Osteocyte (in vitro differentiated cells): ENCODE results near the gene TSHZ3. TPM values are rescaled to one million over a fixed set of nuclear protein-coding genes. Genes with fewer than 3 reads are reported as not detected.

ENCODE experiments used
- DNase-seq: peaks from one replicate; pipeline ENCODE4 v3.0.0; 2021; ENCODE audit warnings: mixed read lengths; ENCODE audit not compliant: unreplicated experiment; ENCODE audit errors: extremely low spot score
- H3K27ac Mint-ChIP-seq: one replicate; pipeline ENCODE4 v1.8.0; 2021; ENCODE audit warnings: mild to moderate bottlenecking, mixed read lengths; ENCODE audit not compliant: unreplicated experiment
- H3K27me3 Mint-ChIP-seq: one replicate; pipeline ENCODE4 v1.8.0; 2021; ENCODE audit warnings: mixed read lengths; ENCODE audit not compliant: unreplicated experiment
- H3K36me3 Mint-ChIP-seq: one replicate; pipeline ENCODE4 v1.8.0; 2021; ENCODE audit warnings: mixed read lengths; ENCODE audit not compliant: unreplicated experiment
- H3K4me1 Mint-ChIP-seq: one replicate; pipeline ENCODE4 v1.8.0; 2021; ENCODE audit warnings: mixed read lengths; ENCODE audit not compliant: unreplicated experiment
- H3K4me3 Mint-ChIP-seq: one replicate; pipeline ENCODE4 v1.8.0; 2021; ENCODE audit warnings: mild to moderate bottlenecking, moderate library complexity, mixed read lengths; ENCODE audit not compliant: unreplicated experiment
- H3K9me3 Mint-ChIP-seq: one replicate; pipeline ENCODE4 v1.8.0; 2021; ENCODE audit warnings: mixed read lengths; ENCODE audit not compliant: unreplicated experiment
- total RNA-seq: library from RNA; stranded (reverse); gene quantifications from 2 replicates; pipeline ENCODE4 v1.2.1, GENCODE V29; 2021
- TF ChIP-seq, protein P1 (sequence below): fragments of 200-600 bp; sonication (generic); IDR thresholded peaks from 2 replicates; pipeline ENCODE4 v1.5.0; 2021; ENCODE audit warnings: antibody characterized with exemption, mild to moderate bottlenecking, moderate library complexity

Gene TSHZ3
- total RNA-seq, 1 donor from 2014 or later: 10.7 TPM

DNA sequence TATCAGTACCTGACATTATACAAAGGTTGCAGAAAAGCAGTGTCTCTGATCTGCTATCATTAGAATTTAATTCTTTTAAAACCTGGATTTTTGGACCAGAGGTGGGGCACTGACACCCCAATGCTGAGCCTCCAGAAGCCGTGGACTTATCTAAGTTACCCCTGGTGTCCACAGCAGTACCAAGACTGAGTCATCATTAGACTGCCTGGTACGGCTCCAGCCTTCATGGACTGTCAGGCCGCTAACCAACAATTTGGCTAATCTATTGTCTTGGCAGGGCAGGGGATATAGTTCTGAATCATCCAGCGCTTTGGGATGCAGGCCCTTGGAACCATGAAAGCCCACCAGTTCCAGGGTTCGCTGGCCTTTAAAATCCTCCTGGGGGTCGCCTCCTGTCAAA, 78.3 kb downstream of the TSHZ3 start:
- no peak for DNase-seq
- no peaks in the 10 kb centered on the region for H3K36me3 Mint-ChIP-seq
- TF ChIP-seq, protein P1, sequence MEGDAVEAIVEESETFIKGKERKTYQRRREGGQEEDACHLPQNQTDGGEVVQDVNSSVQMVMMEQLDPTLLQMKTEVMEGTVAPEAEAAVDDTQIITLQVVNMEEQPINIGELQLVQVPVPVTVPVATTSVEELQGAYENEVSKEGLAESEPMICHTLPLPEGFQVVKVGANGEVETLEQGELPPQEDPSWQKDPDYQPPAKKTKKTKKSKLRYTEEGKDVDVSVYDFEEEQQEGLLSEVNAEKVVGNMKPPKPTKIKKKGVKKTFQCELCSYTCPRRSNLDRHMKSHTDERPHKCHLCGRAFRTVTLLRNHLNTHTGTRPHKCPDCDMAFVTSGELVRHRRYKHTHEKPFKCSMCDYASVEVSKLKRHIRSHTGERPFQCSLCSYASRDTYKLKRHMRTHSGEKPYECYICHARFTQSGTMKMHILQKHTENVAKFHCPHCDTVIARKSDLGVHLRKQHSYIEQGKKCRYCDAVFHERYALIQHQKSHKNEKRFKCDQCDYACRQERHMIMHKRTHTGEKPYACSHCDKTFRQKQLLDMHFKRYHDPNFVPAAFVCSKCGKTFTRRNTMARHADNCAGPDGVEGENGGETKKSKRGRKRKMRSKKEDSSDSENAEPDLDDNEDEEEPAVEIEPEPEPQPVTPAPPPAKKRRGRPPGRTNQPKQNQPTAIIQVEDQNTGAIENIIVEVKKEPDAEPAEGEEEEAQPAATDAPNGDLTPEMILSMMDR: no peak

DNA sequence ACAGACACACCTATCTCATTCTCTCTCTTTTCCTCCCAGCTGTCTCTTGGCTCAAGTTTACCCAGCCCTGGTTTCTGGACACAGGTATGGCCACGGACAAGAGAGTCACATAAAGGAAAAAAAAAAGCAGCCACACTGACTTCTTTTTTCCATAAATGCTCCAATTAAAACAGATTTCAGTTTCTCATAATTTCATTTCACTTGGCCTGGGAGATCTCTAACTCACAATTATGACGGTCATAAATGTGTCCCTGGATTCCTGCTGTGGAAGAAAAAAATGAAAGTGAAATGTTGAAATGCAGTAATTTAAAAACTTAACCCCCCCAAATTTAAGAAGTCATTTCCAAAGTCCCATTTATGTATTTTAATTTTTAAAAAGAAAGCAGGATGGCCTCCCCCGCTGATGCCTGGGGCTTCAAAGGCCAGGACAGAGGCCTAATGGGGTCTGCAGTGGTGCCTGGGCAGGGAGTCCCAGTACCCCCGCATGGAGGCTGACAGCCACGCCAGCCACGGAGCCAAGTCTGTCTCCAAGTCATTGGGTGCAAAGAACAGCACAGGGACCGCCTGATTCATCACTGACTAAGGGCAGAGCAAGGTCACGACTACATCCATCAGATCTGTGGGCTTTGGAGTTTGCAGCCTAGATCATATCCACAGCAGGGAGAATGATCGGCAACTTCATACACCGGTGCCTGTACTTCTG, 79.7 kb downstream of the TSHZ3 start:
- no peaks in the 10 kb centered on the region for H3K9me3 Mint-ChIP-seq
- DNase-seq: no peak
- no peaks in the 10 kb centered on the region for H3K27me3 Mint-ChIP-seq
- peaks cover 5% of the 10 kb centered on the region for H3K4me1 Mint-ChIP-seq
- H3K27ac Mint-ChIP-seq: no peak overlapping the region
- H3K36me3 Mint-ChIP-seq: no peaks in the 10 kb centered on the region
- H3K4me3 Mint-ChIP-seq: no peak overlapping the region
- TF ChIP-seq, protein P1: no peak

More for the DNA sequence above, 78.3 kb downstream of the TSHZ3 start:
- H3K4me1 Mint-ChIP-seq: peaks cover 5% of the 10 kb centered on the region
- H3K9me3 Mint-ChIP-seq: no peaks in the 10 kb centered on the region
- H3K4me3 Mint-ChIP-seq: no peak overlapping the region
- no peak overlapping the region for H3K27ac Mint-ChIP-seq
- H3K27me3 Mint-ChIP-seq: no peaks in the 10 kb centered on the region

DNA sequence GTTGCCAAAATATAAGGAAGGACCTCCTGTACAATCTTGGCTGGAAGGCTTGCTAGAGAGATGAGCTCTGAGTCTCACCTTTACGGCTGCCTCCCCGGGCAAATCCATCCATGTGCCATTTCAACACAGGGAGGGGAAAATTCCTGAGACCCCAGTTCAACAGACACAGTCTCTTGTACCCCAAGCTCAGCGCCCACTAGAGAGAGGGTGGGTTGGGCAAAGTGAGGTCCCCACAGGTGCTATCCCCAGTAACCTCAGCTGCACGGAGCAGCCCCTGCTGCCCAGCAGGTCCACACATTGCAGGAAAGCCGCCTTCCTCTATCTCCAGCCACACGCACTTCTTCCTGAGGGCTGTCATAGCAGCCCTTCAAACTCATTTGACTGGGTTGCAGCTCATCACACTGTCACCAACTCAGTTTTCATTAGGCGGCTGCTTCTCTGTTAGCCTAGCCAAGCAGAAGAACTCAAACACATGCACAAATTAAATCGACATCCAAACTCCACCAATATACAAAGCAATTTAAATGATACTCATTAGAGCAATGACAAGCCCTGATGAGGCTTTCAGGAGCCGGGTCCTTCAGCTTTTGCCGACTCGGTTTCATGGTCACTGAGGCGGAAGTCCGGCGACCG, 80.4 kb downstream of the TSHZ3 start:
- no peaks in the 10 kb centered on the region for H3K27me3 Mint-ChIP-seq
- DNase-seq: no peak
- H3K4me3 Mint-ChIP-seq: no peak overlapping the region
- H3K36me3 Mint-ChIP-seq: no peaks in the 10 kb centered on the region
- no peak overlapping the region for H3K27ac Mint-ChIP-seq
- H3K9me3 Mint-ChIP-seq: no peaks in the 10 kb centered on the region
- TF ChIP-seq, protein P1: no peak
- peaks cover 5% of the 10 kb centered on the region for H3K4me1 Mint-ChIP-seq

DNA sequence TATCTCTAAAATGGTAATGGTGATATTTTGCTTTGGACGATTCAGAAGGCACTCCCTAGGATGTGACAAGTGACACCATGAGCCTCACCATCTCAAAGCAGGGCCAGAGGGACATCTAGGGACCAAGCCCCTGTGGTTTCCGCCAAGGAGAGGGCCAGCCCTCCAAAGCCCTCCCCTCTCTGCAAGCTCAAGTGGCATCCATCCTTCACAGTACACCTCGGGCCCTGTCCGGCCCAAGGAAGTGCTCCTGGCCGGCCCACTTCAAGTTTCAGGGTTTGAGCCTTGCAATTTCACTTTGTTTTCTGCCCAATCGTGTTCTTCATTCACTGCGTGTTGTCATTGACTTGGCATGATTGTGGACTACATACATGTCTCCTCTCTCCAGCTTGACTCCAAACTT, 82.5 kb downstream of the TSHZ3 start:
- TF ChIP-seq, protein P1: no peak
- Mint-ChIP-seq H3K4me1 (peaks cover 19% of the 10 kb centered on the region), H3K27me3 (no peaks in the 10 kb centered on the region), H3K27ac (no peak overlapping the region), H3K36me3 (no peaks in the 10 kb centered on the region), H3K9me3 (no peaks in the 10 kb centered on the region), H3K4me3 (no peak overlapping the region)
- no peak for DNase-seq

DNA sequence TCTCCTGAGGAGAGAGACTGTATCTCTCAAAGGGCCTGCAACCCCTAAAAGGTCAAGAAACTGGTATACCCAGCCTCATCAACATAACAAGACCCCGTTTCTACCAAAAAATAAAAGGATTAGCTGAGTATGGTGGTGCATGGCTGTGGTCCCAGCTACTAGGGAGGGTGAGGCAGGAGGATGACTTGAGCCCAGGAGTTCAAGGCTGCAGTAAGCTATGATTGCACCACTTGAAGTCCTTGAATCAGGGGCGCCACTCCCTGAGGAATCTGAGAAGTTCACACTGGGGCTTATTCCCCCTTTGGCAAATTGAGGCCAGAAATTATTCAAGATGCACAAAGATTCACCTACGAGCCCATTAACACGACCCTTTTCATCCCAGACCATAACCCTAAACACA, 83.0 kb downstream of the TSHZ3 start:
- Mint-ChIP-seq H3K27me3 (no peaks in the 10 kb centered on the region), H3K27ac (no peak overlapping the region), H3K9me3 (no peaks in the 10 kb centered on the region), H3K36me3 (no peaks in the 10 kb centered on the region), H3K4me1 (peaks cover 20% of the 10 kb centered on the region), H3K4me3 (no peak overlapping the region)
- TF ChIP-seq, protein P1: no peak
- DNase-seq: no peak
